WI38 (cell line): ENCODE data around the gene USP6NL.

Source experiments
- H3K4me3 ChIP-seq: 2 replicates; pipeline ENCODE4 v1.5.1; 2011; ENCODE audit warnings: low read depth, mild to moderate bottlenecking, control low read depth, low read length
- CTCF ChIP-seq: IDR thresholded peaks from 2 replicates; pipeline ENCODE4 v1.5.1; 2012; ENCODE audit warnings: low read depth, mild to moderate bottlenecking, control low read depth, low read length

Gene USP6NL

GRCh38 chr10:11616021-11616420 is 4.6 kb upstream of the USP6NL start:
- no peak overlapping the region for H3K4me3 ChIP-seq
- TF ChIP-seq CTCF, result no peak

GRCh38 chr10:11615396-11615795 is 3.9 kb upstream of the USP6NL start:
- no peak overlapping the region for H3K4me3 ChIP-seq
- TF ChIP-seq CTCF, result no peak

- H3K4me3 ChIP-seq, result peak overlapping the region; percentile 92
- TF ChIP-seq CTCF, result no peak
Observed at GRCh38 chr10:11612021-11613001, 861 bp upstream of the USP6NL start.

GRCh38 chr10:11610826-11611247 is 613 bp downstream of the USP6NL start:
- H3K4me3 ChIP-seq, result peak overlapping the region; percentile 92
- no peak for TF ChIP-seq CTCF

- no peak for TF ChIP-seq CTCF
- H3K4me3 ChIP-seq, result peak overlapping the region; percentile 92
Observed at GRCh38 chr10:11610166-11610825, 1.2 kb downstream of the USP6NL start.

GRCh38 chr10:11609492-11610093 is 1.9 kb downstream of the USP6NL start:
- TF ChIP-seq CTCF, result no peak
- H3K4me3 ChIP-seq, result peak overlapping the region; percentile 92

GRCh38 chr10:11609052-11609451 is 2.4 kb downstream of the USP6NL start:
- no peak overlapping the region for H3K4me3 ChIP-seq
- no peak for TF ChIP-seq CTCF
